Coronary artery (tissue), 2 donors: ENCODE measurements around the gene SH3BGRL2.

Experiments
- DNase-seq: peaks from one replicate; pipeline ENCODE4 v3.0.0-alpha.2; 2017; ENCODE audit warnings: low spot score
- H3K27ac ChIP-seq, 2 donors: fragments of 200-600 bp; sonication (generic); one replicate each; pipeline ENCODE4 v1.5.1; 2016 to 2019
- H3K4me3 ChIP-seq: fragments of 200-600 bp; sonication (generic); 2 replicates; pipeline ENCODE4 v1.5.1; 2016; ENCODE audit warnings: mild to moderate bottlenecking, moderate library complexity
- TF ChIP-seq, protein P1 (sequence below): fragments of 200-600 bp; sonication (generic); IDR thresholded peaks from one replicate; pipeline ENCODE4 v1.5.1; 2019; ENCODE audit warnings: antibody characterized with exemption

The SH3BGRL2 gene

DNA sequence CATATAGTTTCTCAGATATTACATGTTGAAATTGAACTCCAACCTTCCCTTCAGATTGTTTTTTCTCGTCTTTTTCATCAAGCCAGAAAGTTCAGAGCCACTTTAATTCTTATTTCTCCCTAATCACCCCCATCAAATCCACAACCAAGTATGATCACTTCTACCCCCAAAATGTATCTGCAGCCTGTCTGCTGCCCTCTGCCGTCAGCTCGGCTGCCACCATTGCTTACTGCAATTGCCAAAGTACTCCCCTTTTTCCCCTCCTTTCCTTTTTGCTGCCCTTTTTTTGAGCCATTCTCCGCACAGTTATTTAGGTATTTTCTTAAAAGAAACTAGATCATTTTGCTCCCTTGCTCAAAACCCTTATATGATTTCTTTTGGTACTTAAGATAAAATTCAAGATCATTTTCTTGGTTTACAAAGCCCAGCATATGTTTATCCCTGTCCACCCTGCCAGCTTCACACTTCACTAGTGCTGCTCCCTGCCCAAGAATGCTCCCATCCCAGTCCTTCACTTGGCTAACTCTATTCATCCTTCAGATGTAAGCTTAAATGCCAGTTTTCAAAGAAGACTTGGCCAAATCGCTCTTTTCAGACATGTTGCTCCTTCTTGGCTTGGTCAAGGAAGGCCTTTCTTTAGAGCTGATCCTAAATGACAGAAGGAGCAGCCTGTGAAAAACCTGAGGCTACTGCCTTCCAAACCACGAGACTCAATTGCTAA is 63.7 kb downstream of the SH3BGRL2 start:
- H3K4me3 ChIP-seq, result no peak overlapping the region
- DNase-seq, result no peak
- H3K27ac ChIP-seq, result no peak overlapping the region
- TF ChIP-seq, protein P1, sequence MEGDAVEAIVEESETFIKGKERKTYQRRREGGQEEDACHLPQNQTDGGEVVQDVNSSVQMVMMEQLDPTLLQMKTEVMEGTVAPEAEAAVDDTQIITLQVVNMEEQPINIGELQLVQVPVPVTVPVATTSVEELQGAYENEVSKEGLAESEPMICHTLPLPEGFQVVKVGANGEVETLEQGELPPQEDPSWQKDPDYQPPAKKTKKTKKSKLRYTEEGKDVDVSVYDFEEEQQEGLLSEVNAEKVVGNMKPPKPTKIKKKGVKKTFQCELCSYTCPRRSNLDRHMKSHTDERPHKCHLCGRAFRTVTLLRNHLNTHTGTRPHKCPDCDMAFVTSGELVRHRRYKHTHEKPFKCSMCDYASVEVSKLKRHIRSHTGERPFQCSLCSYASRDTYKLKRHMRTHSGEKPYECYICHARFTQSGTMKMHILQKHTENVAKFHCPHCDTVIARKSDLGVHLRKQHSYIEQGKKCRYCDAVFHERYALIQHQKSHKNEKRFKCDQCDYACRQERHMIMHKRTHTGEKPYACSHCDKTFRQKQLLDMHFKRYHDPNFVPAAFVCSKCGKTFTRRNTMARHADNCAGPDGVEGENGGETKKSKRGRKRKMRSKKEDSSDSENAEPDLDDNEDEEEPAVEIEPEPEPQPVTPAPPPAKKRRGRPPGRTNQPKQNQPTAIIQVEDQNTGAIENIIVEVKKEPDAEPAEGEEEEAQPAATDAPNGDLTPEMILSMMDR, result no peak

DNA sequence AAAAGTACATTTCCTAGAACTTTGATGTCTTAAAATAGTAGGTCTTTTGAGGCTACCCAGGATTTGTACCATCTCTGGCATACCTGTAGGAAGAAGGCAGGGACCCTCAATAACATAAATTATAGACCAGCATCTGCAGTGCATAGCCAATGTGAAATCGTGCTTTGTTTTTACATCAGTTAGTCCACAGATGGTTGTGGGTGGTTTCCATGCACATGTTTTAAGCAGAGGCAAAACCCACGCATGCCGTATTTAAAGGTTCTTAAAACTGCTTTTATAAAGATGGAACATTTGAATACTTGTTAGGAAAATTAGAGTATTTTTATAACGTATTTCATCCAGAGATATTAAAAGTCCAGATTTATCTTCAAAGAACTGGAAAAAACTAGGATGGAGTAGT is 66.3 kb downstream of the SH3BGRL2 start:
- no peak overlapping the region for H3K4me3 ChIP-seq
- TF ChIP-seq, protein P1, result no peak
- no peak overlapping the region for H3K27ac ChIP-seq
- DNase-seq, result no peak

DNA sequence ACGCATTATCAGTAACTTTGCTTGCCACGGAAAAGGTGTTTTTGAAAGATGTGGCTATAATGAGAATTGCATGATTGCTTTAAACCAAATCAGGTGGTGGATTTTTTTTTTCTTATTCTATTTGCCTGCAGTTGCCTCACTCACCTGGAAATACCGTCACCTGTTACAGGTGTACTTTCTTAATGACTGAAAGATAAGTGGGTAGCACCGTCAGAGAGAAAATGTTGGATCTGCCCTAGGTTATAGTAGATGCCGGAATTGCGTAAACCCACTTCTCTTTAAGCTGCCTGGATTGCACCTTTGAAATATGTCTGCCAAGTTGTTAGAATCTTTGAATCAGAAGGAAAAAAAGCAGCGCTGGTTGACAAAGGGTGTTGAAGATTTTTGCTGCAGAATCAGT is 68.5 kb downstream of the SH3BGRL2 start:
- TF ChIP-seq, protein P1, result no peak
- H3K4me3 ChIP-seq, result no peak overlapping the region
- no peak overlapping the region for H3K27ac ChIP-seq
- DNase-seq, result no peak

DNA sequence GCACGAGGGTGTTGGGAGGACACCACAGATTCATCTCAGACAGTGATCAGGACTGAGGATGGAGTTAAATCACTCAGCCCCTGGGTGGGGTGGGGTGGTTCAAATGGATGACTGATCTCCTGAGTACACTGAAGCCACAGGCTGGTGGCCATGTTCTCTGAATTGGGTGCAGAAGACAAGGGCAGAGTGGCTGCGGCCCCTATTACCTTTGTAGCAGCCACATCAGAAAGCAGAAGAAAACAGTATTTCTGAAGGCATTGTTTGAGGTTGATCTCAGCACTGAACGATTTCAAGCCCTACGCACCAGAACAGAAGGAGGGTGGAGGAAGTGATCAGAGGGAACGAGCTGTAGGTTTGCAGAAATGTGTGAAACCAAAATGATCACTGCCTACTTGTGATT is 71.6 kb downstream of the SH3BGRL2 start:
- H3K27ac ChIP-seq, result no peak overlapping the region
- no peak overlapping the region for H3K4me3 ChIP-seq
- DNase-seq, result no peak
- TF ChIP-seq, protein P1, result no peak

DNA sequence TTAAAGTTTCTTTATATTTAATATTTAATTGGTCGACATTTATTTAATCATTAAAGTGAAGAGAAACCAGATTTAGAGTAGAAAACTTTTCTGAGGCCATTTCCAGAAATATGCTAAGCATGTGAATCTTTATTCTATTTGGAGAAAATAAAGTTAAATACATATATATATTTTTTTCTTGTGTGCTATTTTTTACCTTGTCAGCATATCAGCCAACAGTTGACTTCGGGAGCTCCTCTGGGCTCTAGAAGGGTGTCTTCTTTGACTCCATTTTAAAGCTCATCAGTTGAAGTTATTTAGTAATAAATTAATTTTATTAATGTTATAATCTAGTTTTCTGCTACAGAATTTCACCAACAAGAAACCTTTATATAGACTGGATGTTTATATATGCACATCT is 73.1 kb downstream of the SH3BGRL2 start:
- H3K27ac ChIP-seq, result no peak overlapping the region
- H3K4me3 ChIP-seq, result no peak overlapping the region
- TF ChIP-seq, protein P1, result no peak
- DNase-seq, result no peak

DNA sequence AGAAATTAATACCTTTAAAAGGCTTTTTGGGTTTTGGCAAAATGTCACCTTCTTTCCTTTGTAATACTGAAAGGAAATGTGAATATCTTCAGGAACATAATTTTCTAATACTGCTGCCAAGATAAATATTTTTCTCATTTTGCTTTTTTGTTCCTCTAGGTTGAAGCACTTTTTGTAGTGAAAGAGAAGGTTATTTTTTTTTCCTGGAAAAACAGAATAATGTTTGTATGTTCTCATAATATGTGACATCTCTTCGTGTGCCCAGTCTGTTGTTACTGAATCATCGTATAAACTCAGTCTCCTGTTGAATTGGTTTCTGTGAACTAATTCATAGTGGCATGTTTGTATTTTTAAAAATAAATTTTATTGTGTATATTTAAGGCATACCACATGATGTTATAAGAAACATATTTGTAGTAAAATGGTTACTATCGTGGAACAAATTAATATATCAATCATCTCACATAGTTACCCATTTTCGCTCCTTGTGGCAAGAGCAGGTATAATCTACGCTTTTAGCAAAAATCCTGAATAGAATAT is 74.4 kb downstream of the SH3BGRL2 start:
- Histone ChIP-seq H3K4me3 (no peak overlapping the region), H3K27ac (no peak overlapping the region)
- TF ChIP-seq, protein P1, result no peak
- no peak for DNase-seq

DNA sequence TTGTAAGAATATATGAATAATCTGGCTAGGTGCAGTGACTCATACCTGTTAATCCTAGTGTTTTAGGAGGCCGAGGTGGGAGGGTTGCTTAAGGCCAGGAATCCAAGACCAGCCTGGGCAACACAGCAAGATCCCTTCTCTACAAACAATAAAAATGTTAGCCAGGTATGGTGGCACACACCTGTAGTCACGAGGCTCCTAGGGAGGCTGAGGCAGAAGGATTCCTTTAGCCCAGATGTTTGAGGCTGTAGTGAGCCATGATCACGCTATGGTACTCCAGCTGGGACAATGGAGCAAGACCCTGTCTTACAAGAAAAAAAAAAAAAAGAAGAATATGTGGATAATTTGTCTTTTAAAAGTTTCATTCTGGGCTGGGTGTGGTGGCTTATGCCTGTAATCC is 75.4 kb downstream of the SH3BGRL2 start:
- H3K27ac ChIP-seq, result no peak overlapping the region
- no peak for DNase-seq
- TF ChIP-seq, protein P1, result no peak
- no peak overlapping the region for H3K4me3 ChIP-seq
